Measurements from ENCODE around the gene SEBOX.

DNA sequence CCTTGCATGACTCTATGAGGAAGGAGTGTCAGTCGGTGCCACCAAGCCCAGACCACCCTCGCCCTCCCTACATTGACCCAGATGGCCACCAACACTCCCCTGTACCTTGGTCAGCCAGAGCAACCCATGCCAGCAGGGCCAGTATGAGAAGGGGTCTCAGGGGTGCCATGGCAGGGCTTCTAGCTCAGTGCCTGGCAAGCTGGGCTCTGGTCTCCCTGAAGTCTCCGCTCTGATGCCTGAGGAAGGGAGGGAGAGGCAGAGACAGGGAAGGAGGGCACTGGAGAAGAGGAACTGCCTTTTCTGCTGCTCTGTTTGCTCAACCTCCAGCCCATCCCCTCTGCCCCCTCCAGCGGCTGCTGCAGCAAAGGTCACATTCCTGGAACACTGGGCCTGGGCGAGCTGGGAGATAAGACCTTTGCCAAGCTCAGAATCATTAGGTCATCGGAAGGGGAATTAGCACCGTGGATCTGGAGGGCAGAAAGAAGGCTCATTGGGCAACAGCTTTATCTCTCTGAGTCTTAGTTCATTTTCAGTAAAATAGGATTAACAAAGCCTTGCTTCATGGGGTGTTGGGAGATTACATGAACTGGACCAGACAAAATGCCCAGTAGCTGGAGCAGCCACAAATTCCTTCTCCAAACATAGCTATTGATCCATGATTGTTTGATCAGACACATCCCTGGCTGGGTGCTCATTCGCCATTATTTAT lies 5.2 kb upstream of the SEBOX start, which contains the start of gene VTN:
- TF ChIP-seq, protein P1, sequence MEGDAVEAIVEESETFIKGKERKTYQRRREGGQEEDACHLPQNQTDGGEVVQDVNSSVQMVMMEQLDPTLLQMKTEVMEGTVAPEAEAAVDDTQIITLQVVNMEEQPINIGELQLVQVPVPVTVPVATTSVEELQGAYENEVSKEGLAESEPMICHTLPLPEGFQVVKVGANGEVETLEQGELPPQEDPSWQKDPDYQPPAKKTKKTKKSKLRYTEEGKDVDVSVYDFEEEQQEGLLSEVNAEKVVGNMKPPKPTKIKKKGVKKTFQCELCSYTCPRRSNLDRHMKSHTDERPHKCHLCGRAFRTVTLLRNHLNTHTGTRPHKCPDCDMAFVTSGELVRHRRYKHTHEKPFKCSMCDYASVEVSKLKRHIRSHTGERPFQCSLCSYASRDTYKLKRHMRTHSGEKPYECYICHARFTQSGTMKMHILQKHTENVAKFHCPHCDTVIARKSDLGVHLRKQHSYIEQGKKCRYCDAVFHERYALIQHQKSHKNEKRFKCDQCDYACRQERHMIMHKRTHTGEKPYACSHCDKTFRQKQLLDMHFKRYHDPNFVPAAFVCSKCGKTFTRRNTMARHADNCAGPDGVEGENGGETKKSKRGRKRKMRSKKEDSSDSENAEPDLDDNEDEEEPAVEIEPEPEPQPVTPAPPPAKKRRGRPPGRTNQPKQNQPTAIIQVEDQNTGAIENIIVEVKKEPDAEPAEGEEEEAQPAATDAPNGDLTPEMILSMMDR (IDR thresholded peaks at IDR 0.05), result peak in 1 of 3 donors; percentile 16
- no peak for TF ChIP-seq POLR2A (IDR thresholded peaks at IDR 0.05)
